Astrocyte of the spinal cord (primary cell): ENCODE results near the gene SMC1A.

ENCODE experiments used
- DNase-seq: peaks from one replicate; pipeline ENCODE4 v3.0.0; 2011; ENCODE audit warnings: low read depth, low spot score
- H3K4me3 ChIP-seq: 2 replicates; pipeline ENCODE4 v1.5.1; 2011; ENCODE audit warnings: low read depth, mild to moderate bottlenecking, low read length, moderate library complexity
- in situ Hi-C: cut with HindIII; loops from 2 replicates; pipeline ENCODE4 v1.10.0; 2017; ENCODE audit warnings: low sequenced_read_pairs
- TF ChIP-seq, protein P1 (sequence below): IDR thresholded peaks from 2 replicates; pipeline ENCODE4 v1.5.1; 2012; ENCODE audit warnings: low read depth, mild to moderate bottlenecking, low read length, inconsistent platforms

SMC1A gene

GRCh38 chrX:53398216-53398615, 24.2 kb downstream of the SMC1A start:
- H3K4me3 ChIP-seq = no peak overlapping the region
- DNase-seq = no peak
- in situ Hi-C loops = no loop called here
- TF ChIP-seq, protein P1, sequence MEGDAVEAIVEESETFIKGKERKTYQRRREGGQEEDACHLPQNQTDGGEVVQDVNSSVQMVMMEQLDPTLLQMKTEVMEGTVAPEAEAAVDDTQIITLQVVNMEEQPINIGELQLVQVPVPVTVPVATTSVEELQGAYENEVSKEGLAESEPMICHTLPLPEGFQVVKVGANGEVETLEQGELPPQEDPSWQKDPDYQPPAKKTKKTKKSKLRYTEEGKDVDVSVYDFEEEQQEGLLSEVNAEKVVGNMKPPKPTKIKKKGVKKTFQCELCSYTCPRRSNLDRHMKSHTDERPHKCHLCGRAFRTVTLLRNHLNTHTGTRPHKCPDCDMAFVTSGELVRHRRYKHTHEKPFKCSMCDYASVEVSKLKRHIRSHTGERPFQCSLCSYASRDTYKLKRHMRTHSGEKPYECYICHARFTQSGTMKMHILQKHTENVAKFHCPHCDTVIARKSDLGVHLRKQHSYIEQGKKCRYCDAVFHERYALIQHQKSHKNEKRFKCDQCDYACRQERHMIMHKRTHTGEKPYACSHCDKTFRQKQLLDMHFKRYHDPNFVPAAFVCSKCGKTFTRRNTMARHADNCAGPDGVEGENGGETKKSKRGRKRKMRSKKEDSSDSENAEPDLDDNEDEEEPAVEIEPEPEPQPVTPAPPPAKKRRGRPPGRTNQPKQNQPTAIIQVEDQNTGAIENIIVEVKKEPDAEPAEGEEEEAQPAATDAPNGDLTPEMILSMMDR = no peak

DNA sequence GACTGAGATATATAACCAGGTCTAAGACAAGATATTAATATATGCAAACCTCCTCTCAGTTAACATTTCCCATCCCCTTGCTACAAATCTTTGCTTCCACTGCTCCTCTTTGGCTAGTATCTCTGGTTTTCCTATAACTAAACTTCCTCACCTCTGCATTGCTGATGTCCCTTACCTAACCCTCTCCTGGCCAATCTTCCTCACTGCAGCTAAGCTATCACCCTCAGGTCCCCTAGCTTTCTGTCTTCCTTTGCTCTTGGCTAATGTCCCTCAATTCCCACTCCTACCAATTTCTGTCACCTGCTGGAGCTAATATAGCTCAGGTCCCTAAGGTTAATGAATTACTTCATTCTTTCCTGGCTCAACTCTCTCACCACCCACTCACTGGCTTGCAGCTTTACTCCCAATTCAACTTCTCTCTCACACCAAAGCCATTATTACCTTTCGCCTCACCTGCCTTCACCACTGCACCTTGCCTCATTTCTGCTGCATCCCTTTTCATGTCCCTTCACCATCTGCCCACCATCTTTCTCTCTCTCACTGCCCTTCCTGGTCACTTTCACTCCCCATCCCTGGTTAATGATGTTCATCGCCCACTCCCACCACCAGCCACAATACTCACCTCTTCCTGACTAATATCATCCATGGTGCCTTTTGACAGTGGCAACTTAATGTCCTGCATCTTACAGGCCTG, 26.7 kb downstream of the SMC1A start:
- no peak overlapping the region for H3K4me3 ChIP-seq
- no peak for DNase-seq
- in situ Hi-C loops = no loop called here
- TF ChIP-seq, protein P1 = no peak

- TF ChIP-seq, protein P1 = no peak
- in situ Hi-C loops = no loop called here
- H3K4me3 ChIP-seq = no peak overlapping the region
- DNase-seq = no peak
These were observed 38.9 kb downstream of the SMC1A start for GRCh38 chrX:53383376-53384076.

GRCh38 chrX:53379747-53380146, 42.7 kb downstream of the SMC1A start:
- TF ChIP-seq, protein P1 = no peak
- H3K4me3 ChIP-seq = no peak overlapping the region
- no peak for DNase-seq
- in situ Hi-C loops = no loop called here

GRCh38 chrX:53379008-53379710, 43.3 kb downstream of the SMC1A start:
- TF ChIP-seq, protein P1 = no peak
- no peak for DNase-seq
- no peak overlapping the region for H3K4me3 ChIP-seq
- in situ Hi-C loops = no loop called here

DNA sequence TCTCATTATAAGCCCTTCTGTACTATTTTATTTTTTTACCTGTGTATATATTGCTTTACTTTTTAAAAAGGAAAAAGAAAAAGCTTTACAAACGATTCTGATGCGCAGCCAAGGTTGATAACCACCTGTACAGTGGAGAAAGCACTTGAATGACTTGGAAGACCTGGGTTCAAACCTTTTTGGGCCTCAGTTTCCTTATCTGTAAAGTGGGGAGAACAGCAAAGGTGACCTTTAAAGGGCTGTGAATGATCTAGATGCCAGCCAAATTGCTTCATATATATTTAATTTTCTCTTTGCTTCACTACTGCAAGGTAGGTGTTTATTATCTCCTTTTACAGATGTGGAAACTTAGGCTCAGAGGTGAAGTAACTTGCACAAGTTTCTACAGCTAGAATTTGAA, 45.0 kb downstream of the SMC1A start:
- in situ Hi-C loops = no loop called here
- TF ChIP-seq, protein P1 = no peak
- no peak for DNase-seq
- H3K4me3 ChIP-seq = no peak overlapping the region
